HEK293 (cell line): ENCODE results near the gene C17orf67.

Experiments used
- CTCF ChIP-seq: fragments of 450-650 bp; formaldehyde crosslinking; IDR thresholded peaks from 2 replicates; pipeline ENCODE4 v1.5.1; 2016; ENCODE audit warnings: missing biosample characterization, missing genetic modification characterization
- PRDM4 ChIP-seq: fragments of 450-650 bp; formaldehyde crosslinking; IDR thresholded peaks from 2 replicates; pipeline ENCODE4 v1.5.1; 2017; ENCODE audit warnings: missing biosample characterization, missing genetic modification characterization
- ZBTB1 ChIP-seq: fragments of 450-650 bp; formaldehyde crosslinking; IDR thresholded peaks from 2 replicates; pipeline ENCODE4 v1.5.1; 2016; ENCODE audit warnings: missing biosample characterization, missing genetic modification characterization
- ZBTB7A ChIP-seq: fragments of 450-650 bp; formaldehyde crosslinking; IDR thresholded peaks from 2 replicates; pipeline ENCODE4 v1.5.1; 2016; ENCODE audit warnings: low read depth, missing biosample characterization, missing genetic modification characterization
- ZNF266 ChIP-seq: fragments of 450-650 bp; formaldehyde crosslinking; IDR thresholded peaks from 2 replicates; pipeline ENCODE4 v1.5.1; 2016; ENCODE audit warnings: missing biosample characterization, missing genetic modification characterization, low read depth
- TF ChIP-seq, protein P1 (sequence below): fragments of 450-650 bp; formaldehyde crosslinking; IDR thresholded peaks from 2 replicates; pipeline ENCODE4 v1.5.1; 2016; ENCODE audit warnings: missing biosample characterization, missing genetic modification characterization
- TF ChIP-seq, protein P2 (sequence below): IDR thresholded peaks from 2 replicates; pipeline ENCODE4 v1.6.1; 2011; ENCODE audit warnings: mild to moderate bottlenecking, low read depth, low read length, borderline replicate concordance

GRCh38 chr17:56779322-56779721 is 54.4 kb downstream of the C17orf67 start:
- no peak for TF ChIP-seq ZNF266 (tag by site-specific recombination)
- TF ChIP-seq, protein P1, sequence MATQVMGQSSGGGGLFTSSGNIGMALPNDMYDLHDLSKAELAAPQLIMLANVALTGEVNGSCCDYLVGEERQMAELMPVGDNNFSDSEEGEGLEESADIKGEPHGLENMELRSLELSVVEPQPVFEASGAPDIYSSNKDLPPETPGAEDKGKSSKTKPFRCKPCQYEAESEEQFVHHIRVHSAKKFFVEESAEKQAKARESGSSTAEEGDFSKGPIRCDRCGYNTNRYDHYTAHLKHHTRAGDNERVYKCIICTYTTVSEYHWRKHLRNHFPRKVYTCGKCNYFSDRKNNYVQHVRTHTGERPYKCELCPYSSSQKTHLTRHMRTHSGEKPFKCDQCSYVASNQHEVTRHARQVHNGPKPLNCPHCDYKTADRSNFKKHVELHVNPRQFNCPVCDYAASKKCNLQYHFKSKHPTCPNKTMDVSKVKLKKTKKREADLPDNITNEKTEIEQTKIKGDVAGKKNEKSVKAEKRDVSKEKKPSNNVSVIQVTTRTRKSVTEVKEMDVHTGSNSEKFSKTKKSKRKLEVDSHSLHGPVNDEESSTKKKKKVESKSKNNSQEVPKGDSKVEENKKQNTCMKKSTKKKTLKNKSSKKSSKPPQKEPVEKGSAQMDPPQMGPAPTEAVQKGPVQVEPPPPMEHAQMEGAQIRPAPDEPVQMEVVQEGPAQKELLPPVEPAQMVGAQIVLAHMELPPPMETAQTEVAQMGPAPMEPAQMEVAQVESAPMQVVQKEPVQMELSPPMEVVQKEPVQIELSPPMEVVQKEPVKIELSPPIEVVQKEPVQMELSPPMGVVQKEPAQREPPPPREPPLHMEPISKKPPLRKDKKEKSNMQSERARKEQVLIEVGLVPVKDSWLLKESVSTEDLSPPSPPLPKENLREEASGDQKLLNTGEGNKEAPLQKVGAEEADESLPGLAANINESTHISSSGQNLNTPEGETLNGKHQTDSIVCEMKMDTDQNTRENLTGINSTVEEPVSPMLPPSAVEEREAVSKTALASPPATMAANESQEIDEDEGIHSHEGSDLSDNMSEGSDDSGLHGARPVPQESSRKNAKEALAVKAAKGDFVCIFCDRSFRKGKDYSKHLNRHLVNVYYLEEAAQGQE: no peak
- no peak for TF ChIP-seq CTCF
- no peak for TF ChIP-seq ZBTB7A (tag by site-specific recombination)
- no peak for TF ChIP-seq PRDM4
- TF ChIP-seq ZBTB1: no peak
- TF ChIP-seq, protein P2, sequence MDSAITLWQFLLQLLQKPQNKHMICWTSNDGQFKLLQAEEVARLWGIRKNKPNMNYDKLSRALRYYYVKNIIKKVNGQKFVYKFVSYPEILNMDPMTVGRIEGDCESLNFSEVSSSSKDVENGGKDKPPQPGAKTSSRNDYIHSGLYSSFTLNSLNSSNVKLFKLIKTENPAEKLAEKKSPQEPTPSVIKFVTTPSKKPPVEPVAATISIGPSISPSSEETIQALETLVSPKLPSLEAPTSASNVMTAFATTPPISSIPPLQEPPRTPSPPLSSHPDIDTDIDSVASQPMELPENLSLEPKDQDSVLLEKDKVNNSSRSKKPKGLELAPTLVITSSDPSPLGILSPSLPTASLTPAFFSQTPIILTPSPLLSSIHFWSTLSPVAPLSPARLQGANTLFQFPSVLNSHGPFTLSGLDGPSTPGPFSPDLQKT: no peak
